Pulmonary artery endothelial cell (primary cell): ENCODE measurements around the gene NR3C2. TPM values are rescaled to one million over a fixed set of nuclear protein-coding genes. Genes with fewer than 3 reads are reported as not detected.

ENCODE experiments used
- DNase-seq: peaks from one replicate; pipeline ENCODE4 v3.0.0-alpha.2; 2011; ENCODE audit warnings: low read depth, low spot score
- total RNA-seq: library from RNA; depleted of rRNA; stranded (reverse); fragments of >200 nt; gene quantifications from 2 replicates; pipeline ENCODE4 v1.2.3, GENCODE V29; 2014

NR3C2 gene
- total RNA-seq, 1 donor from 2014 or later, result 7.6 TPM

DNA sequence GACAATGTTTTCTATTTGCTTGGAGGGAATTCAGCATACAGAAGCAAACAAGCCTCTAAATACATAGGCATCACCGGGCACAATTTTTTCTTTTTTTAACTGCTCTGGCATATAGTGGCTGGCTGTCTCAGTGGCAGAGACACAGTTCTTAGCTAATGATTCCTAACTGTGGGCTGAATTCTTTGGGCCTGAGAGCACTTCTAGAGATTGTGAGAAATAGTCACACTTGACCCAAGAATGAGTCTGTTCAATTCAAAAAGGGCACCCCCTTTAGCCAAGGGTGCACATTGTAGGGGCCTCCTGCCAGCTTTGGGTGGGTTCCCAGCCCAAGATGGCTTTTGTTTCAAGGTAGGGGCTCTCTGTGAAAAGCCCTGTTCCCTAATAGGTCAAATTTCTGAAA lies 364.6 kb downstream of the NR3C2 start:
- no peak for DNase-seq

DNA sequence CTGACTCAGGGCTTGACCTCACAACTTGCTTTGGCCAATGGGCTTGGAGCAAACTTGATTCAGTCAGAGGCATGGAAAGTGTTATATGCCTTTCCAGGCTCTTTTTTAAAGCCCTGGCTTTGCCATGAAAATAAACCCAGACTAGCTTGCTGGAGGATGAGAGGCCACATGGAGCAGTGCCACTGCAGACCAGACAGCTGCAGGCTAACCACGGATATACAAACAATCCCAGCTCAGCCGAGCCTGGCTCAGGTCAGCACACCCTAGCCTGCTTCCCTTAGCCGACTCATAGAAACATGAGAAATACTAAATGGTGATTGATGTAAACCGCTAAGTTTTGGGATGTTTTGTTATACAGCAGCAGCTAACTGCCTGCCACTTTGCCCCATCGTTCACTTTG lies 365.2 kb downstream of the NR3C2 start:
- DNase-seq, result no peak

DNA sequence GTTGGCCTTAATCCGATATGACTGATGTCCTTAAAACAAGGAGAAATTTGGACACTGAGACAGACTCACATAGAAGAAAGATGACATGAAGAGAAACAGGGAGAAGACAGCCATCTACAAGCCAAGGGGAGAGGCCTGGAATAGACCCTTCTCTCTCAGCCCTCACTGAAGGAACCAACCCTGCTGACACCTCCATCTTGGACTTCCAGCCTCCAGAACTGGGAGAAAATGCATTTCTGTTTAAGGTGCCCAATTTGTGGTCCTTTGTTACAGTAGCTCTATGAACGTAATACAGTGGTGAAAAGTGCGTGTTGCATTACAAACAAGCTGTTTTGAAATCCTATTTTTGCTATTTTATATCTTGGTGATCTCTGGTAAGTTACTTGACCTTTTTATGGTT lies 366.8 kb downstream of the NR3C2 start:
- no peak for DNase-seq

DNA sequence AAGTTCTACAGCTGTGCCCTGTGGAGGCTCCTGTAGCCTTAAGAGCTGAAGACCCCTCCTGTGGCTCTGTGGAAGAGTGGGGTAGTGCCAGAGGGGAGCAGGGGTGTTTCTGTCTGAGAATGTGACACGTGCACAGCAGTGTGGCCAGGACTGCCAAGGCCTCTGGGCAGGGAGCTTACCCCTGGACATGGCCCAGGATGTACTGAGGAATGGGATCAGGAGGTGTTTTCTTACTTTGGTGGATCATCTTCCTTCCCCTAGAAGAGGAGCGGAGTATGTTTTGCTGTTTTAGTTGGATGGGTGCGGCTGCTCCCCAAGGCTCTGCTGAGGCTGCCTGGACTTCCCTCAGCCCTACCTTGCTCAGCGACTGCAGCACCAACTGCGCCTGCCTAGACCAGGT lies 367.8 kb downstream of the NR3C2 start:
- DNase-seq, result no peak

DNA sequence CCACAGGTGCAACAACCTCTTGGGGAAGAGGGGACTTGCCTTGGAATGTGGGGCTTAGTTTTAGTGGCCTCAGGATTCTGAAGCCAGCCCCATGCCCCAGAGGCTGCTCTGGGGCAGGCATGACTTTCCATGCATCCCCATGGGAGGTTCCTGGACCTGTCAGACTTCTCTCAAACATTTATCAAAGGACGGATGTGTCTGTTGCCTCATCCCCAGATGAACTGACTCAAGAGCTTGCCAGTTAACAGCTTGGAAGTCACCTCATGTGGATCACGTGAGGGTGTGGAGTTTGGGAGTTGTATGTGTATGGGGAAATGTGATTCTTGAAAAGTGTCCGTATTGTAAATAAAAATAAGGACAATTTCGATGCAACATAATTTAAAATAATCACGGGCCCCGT lies 368.9 kb downstream of the NR3C2 start:
- DNase-seq, result no peak

DNA sequence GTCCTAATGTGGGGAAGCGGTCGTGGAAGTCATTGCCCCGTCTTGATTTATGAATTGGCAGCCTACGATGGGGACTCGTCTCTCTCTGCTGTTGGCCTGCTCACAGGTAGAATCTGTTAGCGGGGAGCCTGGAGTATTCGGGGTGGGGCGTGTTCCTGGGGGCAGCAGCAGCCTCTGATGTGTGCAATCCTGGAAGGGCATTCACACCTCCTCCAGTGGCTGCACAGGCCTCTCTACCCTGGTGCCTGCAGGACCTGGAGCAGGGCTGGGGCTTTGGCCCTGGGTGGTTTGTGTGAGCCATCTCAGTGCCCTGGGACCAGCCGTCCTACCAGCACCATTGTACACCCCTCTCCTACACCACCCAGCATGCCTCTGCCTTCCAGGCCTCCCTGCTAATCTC lies 369.4 kb downstream of the NR3C2 start:
- no peak for DNase-seq

DNA sequence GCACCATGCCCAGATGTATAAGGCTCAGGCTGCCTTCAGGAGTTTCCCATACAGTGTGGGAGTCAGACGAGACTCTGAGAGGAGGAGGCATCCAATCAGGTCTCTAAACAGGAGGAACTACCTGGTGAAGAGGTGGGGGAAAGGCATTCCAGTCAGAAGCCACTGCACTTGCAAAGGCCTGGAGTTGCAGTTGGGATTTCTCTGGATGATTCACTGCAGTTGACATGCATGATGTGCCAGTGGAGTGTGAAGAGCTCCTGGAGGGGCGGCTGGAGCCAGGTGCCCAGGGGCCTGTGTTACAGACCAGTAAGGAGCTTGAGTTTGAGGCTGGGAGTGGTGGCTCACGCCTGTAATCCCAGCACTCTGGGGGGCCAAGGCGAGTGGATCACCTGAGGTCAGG lies 371.2 kb downstream of the NR3C2 start:
- no peak for DNase-seq

DNA sequence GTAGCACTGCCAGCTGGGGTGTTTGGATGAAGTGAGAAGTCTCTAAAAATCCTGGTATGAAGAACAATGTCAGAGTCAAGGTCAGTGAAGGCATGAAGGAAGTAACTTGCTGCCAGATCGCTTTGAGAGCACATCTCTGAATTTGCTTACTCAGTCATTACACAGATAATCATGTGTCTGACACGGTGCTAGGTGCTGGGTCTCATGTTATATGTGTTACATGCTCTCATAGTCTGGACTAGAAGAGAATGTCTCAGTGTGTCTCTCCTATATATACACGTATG lies 372.4 kb downstream of the NR3C2 start:
- no peak for DNase-seq

DNA sequence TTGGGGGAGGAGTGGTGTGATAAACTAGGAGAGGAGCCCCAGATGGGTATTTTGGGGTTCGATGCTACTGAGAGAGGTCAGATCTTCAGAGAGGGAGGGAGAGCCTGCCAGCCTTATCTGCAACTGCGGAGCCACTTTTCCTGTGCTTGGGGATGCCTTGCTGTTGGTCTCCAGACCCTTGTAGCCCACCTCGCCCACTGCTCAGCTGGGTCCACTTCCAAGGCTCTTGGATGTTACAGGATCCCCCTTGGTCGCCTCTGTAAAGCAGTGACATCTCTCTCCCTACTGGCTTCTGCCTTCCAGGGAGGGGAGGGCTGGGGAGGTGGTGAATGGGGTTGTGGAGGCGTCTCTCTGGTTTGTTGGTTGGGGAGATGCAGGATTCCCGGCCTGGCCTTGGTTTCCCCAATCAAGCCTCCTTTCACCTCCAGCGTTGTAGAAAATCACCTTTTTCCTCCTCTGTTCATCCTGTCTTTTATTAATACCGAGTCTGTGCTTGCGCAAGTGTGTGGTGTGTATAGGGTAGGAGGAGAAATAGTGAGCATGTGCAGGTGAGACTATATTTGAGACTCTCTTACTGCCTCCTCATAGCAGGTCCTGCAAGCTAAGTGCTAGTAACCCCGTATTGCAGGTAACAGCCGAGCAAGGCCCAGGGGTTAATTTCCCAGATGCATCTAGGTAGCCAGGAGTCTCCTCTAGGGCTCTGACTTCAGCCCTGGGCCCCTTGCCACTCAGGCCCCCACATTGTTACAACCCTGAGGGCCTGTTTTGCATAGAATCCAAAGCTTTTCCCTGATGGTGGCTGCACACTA lies 372.9 kb downstream of the NR3C2 start:
- no peak for DNase-seq

DNA sequence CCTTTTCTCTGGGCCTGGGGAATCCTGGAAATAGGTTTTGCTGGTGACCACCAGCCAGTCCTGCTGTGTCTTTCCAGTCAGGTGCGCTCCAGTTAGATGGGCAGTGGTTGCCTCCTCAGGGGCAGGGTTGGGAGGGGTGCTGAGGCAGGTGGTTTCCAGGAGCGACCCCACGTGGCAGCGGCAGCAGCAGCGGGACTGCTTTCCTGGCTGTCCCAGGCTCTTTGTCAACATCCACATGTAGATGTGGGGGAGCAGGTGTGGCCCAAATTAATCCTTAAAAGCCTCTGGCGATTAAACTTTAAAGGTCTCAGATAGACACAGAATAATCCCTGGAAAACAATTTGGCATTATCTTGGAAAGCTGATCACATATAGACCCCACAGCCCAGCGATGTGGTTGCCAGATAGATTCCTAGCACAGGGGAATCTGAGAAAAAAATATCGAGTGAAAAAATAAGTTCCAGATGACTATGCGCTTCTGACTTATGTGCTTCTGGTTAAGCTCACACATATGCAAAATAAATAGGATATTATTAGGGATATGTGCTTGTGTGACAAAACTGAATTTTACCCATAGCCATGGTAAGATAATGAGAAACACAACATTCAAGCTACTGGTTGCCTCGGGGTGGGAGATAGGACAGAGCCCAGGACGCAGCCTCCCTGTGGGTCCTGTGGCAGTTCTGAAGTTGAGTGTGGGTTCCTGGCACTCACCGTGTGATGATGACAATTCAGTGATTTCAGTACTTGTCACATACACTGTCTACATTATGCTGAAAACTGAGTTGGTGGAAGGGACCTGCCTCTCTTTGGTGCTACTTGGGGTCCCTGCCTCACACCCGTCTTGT lies 373.9 kb downstream of the NR3C2 start:
- DNase-seq, result no peak

DNA sequence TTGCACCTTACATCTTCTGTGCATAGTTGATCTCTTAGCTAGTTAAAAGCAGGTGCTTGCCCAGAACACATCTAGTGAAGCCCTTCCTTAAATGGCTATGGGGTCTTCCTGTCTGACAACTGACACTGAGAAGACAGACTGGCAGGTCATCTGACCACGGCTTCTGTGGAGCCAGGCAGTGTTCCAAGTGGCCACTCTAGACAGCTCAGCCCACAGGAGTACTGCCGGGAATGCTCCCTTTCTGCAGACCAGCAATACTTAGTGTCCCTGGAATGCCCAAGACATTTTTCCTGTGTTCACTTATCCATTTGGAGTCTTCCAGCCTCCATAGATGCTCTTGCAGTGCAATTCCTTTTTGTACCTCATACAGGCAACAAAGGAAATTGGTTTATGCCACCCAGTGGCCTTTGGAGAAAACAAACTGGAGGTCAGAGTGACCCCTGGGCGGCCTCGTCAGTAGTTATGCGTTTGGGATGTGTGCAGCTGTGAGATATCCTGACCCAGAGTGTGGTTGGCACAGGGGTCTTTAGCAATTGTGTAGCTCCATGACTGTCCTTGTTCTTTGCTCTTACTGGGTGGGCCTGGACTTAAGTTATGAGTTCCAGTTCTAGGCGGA lies 374.8 kb downstream of the NR3C2 start:
- DNase-seq, result no peak

DNA sequence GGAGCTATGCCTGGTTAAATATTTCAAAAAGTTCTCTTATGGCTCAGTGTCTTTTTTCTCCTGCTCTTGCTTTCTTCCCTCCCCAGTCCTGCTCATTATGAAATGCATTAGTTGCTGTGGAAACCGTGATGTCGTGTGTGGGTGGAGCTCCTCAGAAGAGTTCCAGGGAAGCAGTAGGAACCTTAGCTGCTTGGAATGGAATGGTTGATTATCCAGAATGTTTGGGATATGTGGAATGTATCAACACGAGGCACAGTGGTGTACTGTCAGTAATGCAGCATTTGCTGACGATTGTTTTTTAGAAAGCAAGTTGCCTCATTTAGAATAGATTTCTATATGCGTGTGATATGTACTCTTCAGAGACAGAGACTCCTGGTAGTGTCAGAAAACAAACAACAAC lies 377.1 kb downstream of the NR3C2 start:
- no peak for DNase-seq

DNA sequence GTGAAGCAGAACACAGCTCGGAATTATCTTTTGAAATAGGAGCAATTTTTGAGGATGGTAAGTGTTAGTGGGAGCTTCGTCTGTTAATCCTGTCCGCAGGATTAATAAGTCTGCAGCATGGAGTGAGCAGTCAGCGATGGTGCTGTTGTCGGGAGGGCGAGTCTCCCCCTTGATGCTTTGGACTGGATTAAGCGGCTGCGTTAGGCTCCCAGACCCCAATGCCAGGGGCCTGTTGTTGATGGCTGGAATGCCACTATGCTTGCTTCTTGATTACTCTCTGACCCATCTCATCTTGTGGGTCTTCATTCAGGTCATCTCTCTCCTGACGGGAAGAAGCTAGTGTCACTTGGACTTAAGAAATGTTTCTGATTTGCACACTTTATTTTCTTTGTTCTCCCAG lies 377.8 kb downstream of the NR3C2 start:
- DNase-seq, result no peak

DNA sequence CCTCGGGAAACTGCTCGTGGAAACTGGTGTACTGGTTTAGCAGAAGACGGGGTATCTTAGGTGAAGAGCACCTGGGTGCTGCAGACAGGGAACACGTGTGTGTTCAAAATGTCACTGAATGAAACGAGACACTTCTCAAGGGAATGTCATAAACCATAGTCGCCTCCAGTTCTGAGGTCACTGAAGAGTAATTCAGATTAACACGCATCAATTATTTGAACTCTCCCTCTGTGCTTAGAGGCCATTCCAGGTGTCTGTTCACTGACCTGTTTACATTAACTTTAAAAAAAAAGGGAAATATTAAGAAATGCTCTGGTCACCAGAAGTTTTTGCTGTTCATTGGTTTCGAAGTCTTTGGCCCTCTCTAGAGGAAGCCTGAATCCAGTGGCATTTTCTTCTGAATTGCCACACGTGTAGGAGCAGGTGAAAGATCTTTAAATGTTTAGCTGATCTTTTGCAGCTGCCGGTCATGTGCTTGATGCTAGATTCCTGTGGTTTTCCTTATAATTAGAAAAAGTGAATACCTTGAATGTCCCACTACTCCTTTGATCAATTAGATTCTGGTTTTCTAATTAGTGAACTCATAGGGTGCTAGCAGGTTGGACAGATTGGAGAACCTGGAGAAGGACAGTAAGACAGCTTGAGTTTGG lies 379.8 kb downstream of the NR3C2 start:
- DNase-seq, result no peak

DNA sequence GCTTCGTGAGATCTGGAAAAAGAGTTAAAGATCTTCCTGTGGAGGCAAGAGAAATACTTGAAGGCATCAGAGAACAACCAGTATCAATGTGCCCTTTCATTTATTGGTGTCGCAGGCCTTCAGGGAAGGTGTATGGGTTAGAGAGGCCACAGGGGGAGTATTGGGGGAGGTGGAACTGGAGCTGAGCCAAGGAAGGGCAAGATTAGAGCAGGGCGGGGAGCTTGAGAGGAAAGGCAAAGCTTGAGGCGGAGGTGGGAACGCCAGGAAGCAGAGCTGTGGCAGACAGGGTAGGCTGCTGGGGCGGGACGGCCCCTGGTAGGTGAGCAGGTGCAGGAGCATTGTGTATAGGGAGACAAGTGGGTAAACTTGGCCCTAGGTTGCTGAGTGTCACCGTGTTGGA lies 380.4 kb downstream of the NR3C2 start:
- DNase-seq, result no peak

DNA sequence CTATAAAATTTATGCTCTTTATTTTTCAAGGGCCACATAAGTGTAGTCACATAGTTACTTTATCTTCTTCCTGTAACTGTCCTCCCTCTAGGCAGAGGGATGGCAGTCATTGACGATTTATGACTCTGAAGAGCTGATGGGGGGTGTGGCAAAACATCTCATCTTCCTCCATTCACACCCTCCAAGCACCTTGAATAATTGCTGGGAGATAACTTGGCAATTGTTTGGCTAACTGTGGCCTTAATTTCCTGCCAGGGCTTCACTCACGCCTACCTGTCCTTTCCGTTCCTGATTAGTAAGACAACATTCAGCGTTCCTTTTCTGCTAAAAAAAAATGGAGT lies 381.1 kb downstream of the NR3C2 start:
- no peak for DNase-seq

DNA sequence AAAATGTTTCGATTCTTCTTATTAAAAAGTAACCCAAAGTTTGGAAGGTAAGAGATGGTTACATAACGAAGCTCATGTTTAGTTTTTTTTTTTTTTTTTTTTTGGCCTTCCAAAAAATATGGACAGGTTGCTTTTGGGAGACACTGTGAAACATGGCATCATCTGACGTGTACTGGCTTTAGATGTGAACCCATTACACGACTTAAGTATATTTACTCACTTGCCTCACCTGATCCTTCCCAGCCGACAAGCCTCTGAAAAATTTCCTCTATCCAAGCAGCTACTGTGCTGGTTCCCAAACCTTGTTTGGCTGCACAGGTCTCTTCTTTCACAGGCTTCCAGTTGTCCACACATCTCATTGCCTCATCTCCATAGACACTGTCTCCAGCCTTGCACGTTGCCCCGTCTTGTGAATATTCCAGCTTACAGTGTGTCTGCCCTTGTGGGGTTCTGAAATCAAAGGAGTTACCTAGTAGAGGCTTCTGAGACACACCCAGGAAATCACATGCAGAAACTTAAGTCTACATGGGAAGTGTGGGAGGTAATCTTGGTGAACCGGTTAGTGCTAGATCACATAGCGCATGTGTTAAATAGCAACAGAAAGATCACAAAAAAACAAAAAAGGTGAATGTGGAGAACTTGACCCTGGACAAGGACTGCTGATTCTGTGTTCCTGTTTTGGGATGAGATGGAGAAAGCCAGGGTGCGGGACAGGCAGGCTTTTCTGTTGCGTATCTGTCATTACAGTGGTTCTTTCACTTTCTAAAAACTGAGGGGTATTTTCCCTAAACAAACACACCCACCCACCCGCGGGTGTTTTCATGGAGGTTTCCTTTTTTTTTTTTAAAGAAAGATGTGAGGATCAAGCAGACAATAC lies 381.7 kb downstream of the NR3C2 start:
- no peak for DNase-seq

DNA sequence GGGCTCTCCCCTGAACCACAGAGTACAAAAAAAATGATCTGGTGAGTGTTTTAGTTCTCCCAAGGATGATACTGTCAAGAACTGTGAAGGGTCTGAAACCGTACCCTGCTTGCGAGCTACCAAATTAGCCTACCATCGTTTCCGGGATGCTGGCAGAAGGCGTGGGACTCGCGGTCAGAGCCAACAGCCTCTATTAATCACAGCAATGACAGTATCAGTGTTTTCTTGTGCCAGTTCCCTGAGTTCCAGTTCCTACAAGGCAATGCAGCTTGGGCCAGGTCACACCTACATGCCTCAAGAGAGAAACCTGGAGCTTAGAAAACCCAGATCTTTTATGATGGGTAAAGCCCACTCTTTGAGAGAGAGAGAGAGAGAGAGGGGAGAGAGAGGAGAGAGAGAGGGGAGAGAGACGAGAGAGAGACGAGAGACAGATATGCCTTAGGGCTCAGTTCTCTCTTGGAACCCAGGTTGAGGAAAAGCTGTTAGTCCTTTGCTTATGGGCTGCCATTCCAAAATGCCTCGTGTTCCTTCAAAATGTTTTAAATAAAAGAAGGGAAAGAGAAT lies 382.5 kb downstream of the NR3C2 start:
- no peak for DNase-seq

DNA sequence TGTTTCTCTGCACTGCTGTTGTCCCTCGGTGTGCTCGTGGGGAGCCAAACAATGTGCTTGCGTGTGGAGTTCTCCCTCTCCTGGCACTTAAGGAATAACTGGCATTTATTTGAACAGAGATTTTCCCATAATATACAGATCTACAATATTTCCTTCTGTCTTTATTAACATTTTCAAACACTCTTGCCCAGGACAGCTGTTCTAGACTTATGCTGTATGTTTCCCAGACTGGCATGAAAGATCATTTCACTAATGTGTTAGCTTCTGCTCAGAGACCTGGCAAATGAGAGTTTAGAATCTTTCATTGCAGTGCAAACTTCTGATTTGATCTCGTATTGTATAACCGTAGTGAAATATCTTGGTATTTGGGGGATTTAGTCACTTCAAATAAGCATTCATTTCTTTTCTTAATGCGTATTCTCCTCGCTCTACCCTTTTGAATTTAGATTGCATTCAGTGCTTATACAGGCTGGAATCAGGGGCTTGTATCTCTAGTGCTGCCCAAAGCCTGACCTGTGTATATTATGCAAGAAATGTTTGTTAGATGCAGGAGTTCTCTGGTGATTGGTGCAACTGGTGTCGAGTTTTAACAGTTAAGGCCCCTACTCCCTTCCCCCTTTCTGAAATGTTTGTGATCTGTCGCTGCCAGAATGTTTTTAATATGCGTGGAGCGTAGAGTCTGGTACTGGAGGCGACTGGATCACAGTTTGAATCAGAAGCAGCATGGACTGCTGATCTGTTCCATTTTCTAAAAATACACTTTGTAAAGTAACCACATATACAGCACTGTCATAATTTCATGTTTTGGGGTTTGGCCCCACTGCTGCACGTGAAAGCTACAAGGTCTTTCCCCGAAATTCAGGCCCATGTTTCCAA lies 384.0 kb downstream of the NR3C2 start:
- DNase-seq, result no peak

DNA sequence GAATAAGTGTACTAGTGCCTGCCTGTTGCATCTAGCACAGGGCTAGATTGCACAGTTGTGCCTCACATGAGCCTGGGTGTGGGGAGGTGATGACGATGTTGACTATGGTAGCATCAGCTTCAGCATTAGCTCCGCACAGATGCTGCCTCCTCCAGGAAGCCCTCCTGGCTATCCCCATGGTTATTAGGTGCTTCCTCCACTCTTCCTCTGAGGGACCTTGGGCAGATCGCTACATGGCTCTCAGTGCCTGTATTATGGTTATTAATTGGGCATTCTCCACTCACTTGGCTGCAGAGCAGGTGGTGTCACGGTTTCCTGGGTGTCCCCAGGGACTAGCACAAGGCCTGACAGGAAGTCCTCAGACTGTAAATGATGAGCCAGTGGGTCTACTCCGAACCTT lies 384.7 kb downstream of the NR3C2 start:
- no peak for DNase-seq
